Measurements from ENCODE around the gene EIF5A.

GRCh38 chr17:7355053-7355452 lies 47.6 kb downstream of the EIF5A start, which contains the start of gene TMEM95:
- no peak for TF ChIP-seq CTCF (IDR thresholded peaks at IDR 0.05)
- no peak for TF ChIP-seq POLR2A (IDR thresholded peaks at IDR 0.05)
- no peak for TF ChIP-seq POLR2AphosphoS5 (IDR thresholded peaks at IDR 0.05)
- TF ChIP-seq EP300 (IDR thresholded peaks at IDR 0.05): no peak
